GM12892 (cell line): Measurements from ENCODE around the gene MYO3A.

Experiments used
- POLR2A ChIP-seq: IDR thresholded peaks from 2 replicates; pipeline ENCODE4 v1.6.1; 2011; ENCODE audit warnings: low read depth, low read length, control low read depth
- POLR2AphosphoS5 ChIP-seq: IDR thresholded peaks from 2 replicates; pipeline ENCODE4 v1.6.1; 2011; ENCODE audit warnings: low read depth, low read length, control low read depth

- no peak for TF ChIP-seq POLR2A
- TF ChIP-seq POLR2AphosphoS5: no peak
Measured at GRCh38 chr10:26243351-26243720, 309.3 kb downstream of the MYO3A start.
